Activated CD4-positive, alpha-beta T cell treated with anti-CD3 and anti-CD28 coated beads, Interleukin-10, Interleukin-2, amounts not matched to agents 100 ng/mL and 50 ng/mL, durations not matched to agents 16 hours and 8 hours (primary cell): Measurements from ENCODE around the gene LRRN3.
A peak's percentile ranks its signal among the peaks of the same experiment; 100 is the strongest.

Experiments used
- DNase-seq: peaks from one replicate; pipeline ENCODE4 v3.0.0-alpha.2; 2020

The LRRN3 gene

GRCh38 chr7:111080495-111081105 lies 10.3 kb upstream of the LRRN3 start:
- peak; percentile 45 for DNase-seq

- DNase-seq, result peak; percentile 73
These were observed 9.2 kb upstream of the LRRN3 start for GRCh38 chr7:111081546-111082267.

- peak; percentile 45 for DNase-seq
These were observed 8.6 kb upstream of the LRRN3 start for GRCh38 chr7:111082351-111082750.

GRCh38 chr7:111083413-111083812 lies 7.5 kb upstream of the LRRN3 start:
- DNase-seq, result peak; percentile 96

GRCh38 chr7:111085356-111085755 lies 5.6 kb upstream of the LRRN3 start:
- no peak for DNase-seq

GRCh38 chr7:111086532-111086931 lies 4.4 kb upstream of the LRRN3 start:
- peak; percentile 81 for DNase-seq

- DNase-seq, result no peak
These were observed 2.6 kb upstream of the LRRN3 start for GRCh38 chr7:111088328-111088727.

GRCh38 chr7:111089822-111090426 lies 1.0 kb upstream of the LRRN3 start:
- peak; percentile 72 for DNase-seq

GRCh38 chr7:111091593-111092358 lies 849 bp downstream of the LRRN3 start:
- DNase-seq, result peak; percentile 52

GRCh38 chr7:111092406-111093236 lies 1.7 kb downstream of the LRRN3 start:
- DNase-seq, result peak; percentile 55

GRCh38 chr7:111093496-111093895 lies 2.6 kb downstream of the LRRN3 start:
- DNase-seq, result no peak

GRCh38 chr7:111094419-111094818 lies 3.5 kb downstream of the LRRN3 start:
- no peak for DNase-seq

GRCh38 chr7:111096997-111097396 lies 6.1 kb downstream of the LRRN3 start:
- DNase-seq, result no peak

GRCh38 chr7:111098011-111098925 lies 7.3 kb downstream of the LRRN3 start:
- DNase-seq, result peak; percentile 74

- no peak for DNase-seq
These were observed 8.0 kb downstream of the LRRN3 start for GRCh38 chr7:111098926-111099250.

GRCh38 chr7:111101856-111102646 lies 11.1 kb downstream of the LRRN3 start:
- DNase-seq, result no peak

GRCh38 chr7:111103136-111103535 lies 12.2 kb downstream of the LRRN3 start:
- DNase-seq, result no peak

GRCh38 chr7:111103678-111104274 lies 12.8 kb downstream of the LRRN3 start:
- peak; percentile 31 for DNase-seq

GRCh38 chr7:111104710-111105109 lies 13.8 kb downstream of the LRRN3 start:
- DNase-seq, result no peak

GRCh38 chr7:111105269-111105668 lies 14.3 kb downstream of the LRRN3 start:
- DNase-seq, result no peak
